Measurements from ENCODE around the gene SKOR1. TPM values are rescaled to one million over a fixed set of nuclear protein-coding genes. Genes with fewer than 3 reads are reported as not detected.

The SKOR1 gene
- total RNA-seq, 1 experiment from 2014 or later: 0.13 TPM

GRCh38 chr15:67840749-67841512, 15.6 kb downstream of the SKOR1 start:
- Histone ChIP-seq H4K20me1 (ENCODE audit: control insufficient read depth, insufficient read depth, insufficient read length) (no peaks in the 10 kb centered on the region), H3K79me1 (ENCODE audit: insufficient read depth, low read depth, low read length, poor library complexity, severe bottlenecking) (no peaks in the 10 kb centered on the region), H3K18ac (ENCODE audit: insufficient read length, low read depth, low read length) (peak overlapping the region; percentile 18), H3K4me1 (ENCODE audit: insufficient read depth, low read length) (no peaks in the 10 kb centered on the region; the same call in 1 of the 2 replicates), H2AK5ac (ENCODE audit: insufficient read length, low read length) (no peak overlapping the region), H2BK12ac (ENCODE audit: insufficient read length, low read depth, low read length) (no peak overlapping the region), H3K27ac (ENCODE audit: insufficient read length, low read depth, low read length) (no peak overlapping the region), H3K4ac (ENCODE audit: low read depth, low read length) (no peak overlapping the region), H4K8ac (replicated peaks; ENCODE audit: insufficient read length, low read depth, low read length) (no peak overlapping the region), H3K4me2 (ENCODE audit: insufficient read depth, insufficient read length, low read length) (peak overlapping the region; percentile 90), H2BK120ac (ENCODE audit: low read depth, low read length, poor library complexity, severe bottlenecking) (no peak overlapping the region), H3K79me2 (ENCODE audit: insufficient read depth, low read length) (no peaks in the 10 kb centered on the region), H3T11ph (ENCODE audit: low read length) (no peak overlapping the region), H3K9ac (ENCODE audit: extremely low read depth, insufficient read length, low read length) (peak overlapping the region; percentile 45), H3K23me2 (ENCODE audit: insufficient read length, low read depth, low read length, poor library complexity, severe bottlenecking) (peaks cover 12% of the 10 kb centered on the region), H2BK5ac (ENCODE audit: insufficient read length, low read length) (no peak overlapping the region), H2BK15ac (ENCODE audit: low read depth, low read length) (no peak overlapping the region), H2BK20ac (ENCODE audit: low read depth, low read length, poor library complexity, severe bottlenecking) (no peak overlapping the region), H3K14ac (ENCODE audit: insufficient read depth, low read length) (no peak overlapping the region), H3K56ac (ENCODE audit: insufficient read length, low read depth, low read length) (no peak overlapping the region), H4K5ac (ENCODE audit: insufficient read length, low read depth, low read length) (no peak overlapping the region), H3K27me3 (ENCODE audit: insufficient read depth, low read length) (peaks cover 21% of the 10 kb centered on the region; the same call in 1 of the 2 replicates), H3K9me3 (ENCODE audit: control insufficient read depth, low read depth, low read length) (no peaks in the 10 kb centered on the region), H2AFZ (ENCODE audit: low read length) (no peak overlapping the region), H4K91ac (ENCODE audit: insufficient read length, low read depth, low read length) (no peak overlapping the region), H3K23ac (ENCODE audit: insufficient read length, low read depth, low read length) (no peak overlapping the region)
- H3K27ac Mint-ChIP-seq: no peak overlapping the region; a peak in 2 of 7 replicates
- WGBS (ENCODE audit: extremely low coverage, insufficient read length, low lambda C conversion rate): no CpG with 5 or more reads among the region's 17 CpGs
- TF ChIP-seq CTCF (conservative IDR thresholded peaks at IDR 0.05): no peak
- H3K9me3 Mint-ChIP-seq: peaks cover 4% of the 10 kb centered on the region in 2 experiments; a peak in 4 of 5 replicates
- peaks cover 56 to 57% of the 10 kb centered on the region in 2 experiments for H3K4me1 Mint-ChIP-seq
- peaks cover 53% of the 10 kb centered on the region for H3K27me3 Mint-ChIP-seq (ENCODE audit: low read depth)
- H3K4me3 Mint-ChIP-seq: peak overlapping the region; percentile 94 to 96
- no peak for DNase-seq
- no peaks in the 10 kb centered on the region for H3K36me3 Mint-ChIP-seq (ENCODE audit: insufficient read depth in 1 of 3, low read depth in 3 of 3)
